GM23338 (cell line): ENCODE results near the gene MYBL2.

Source experiments
- CREB1 ChIP-seq: fragments of 250-450 bp; sonication (Bioruptor Pico); IDR thresholded peaks from 2 replicates; pipeline ENCODE4 v1.5.0; 2020; ENCODE audit warnings: low read depth, mild to moderate bottlenecking, moderate library complexity
- EZH2phosphoT487 ChIP-seq: fragments of 200-600 bp; sonication (generic); IDR thresholded peaks from one replicate; pipeline ENCODE4 v1.8.1; 2018; ENCODE audit warnings: antibody characterized with exemption; ENCODE audit not compliant: unreplicated experiment
- POLR2AphosphoS5 ChIP-seq: IDR thresholded peaks from 2 replicates; pipeline ENCODE4 v1.6.1; 2016; ENCODE audit warnings: antibody characterized with exemption, low read depth
- REST ChIP-seq: IDR thresholded peaks from one replicate; pipeline ENCODE4 v1.6.1; 2018; ENCODE audit warnings: antibody characterized with exemption; ENCODE audit not compliant: unreplicated experiment
- STAT1 ChIP-seq: IDR thresholded peaks from one replicate; pipeline ENCODE4 v1.6.1; 2016; ENCODE audit warnings: antibody characterized with exemption; ENCODE audit not compliant: unreplicated experiment
- TF ChIP-seq, protein P1 (sequence below), 2 experiments: fragments of 200-600 bp in 1 of 2; sonication (generic) in 1 of 2; conservative IDR thresholded peaks; 2 replicates each; pipeline versions ENCODE4 v1.5.1 to v1.6.1; 2016 to 2017; ENCODE audit warnings: antibody characterized with exemption in 2 of 2, low read depth in 2 of 2, mild to moderate bottlenecking in 2 of 2, moderate library complexity in 1 of 2

- TF ChIP-seq, protein P1, sequence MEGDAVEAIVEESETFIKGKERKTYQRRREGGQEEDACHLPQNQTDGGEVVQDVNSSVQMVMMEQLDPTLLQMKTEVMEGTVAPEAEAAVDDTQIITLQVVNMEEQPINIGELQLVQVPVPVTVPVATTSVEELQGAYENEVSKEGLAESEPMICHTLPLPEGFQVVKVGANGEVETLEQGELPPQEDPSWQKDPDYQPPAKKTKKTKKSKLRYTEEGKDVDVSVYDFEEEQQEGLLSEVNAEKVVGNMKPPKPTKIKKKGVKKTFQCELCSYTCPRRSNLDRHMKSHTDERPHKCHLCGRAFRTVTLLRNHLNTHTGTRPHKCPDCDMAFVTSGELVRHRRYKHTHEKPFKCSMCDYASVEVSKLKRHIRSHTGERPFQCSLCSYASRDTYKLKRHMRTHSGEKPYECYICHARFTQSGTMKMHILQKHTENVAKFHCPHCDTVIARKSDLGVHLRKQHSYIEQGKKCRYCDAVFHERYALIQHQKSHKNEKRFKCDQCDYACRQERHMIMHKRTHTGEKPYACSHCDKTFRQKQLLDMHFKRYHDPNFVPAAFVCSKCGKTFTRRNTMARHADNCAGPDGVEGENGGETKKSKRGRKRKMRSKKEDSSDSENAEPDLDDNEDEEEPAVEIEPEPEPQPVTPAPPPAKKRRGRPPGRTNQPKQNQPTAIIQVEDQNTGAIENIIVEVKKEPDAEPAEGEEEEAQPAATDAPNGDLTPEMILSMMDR (conservative IDR thresholded peaks at IDR 0.05; ENCODE audit: low read depth in 2 of 2) = no peak
- TF ChIP-seq STAT1 (no peak), POLR2AphosphoS5 (no peak), REST (no peak), CREB1 (CRISPR knock-in tag) (no peak), EZH2phosphoT487 (no peak)
These were observed 83.9 kb downstream of the MYBL2 start for GRCh38 chr20:43750774-43751166.
